ENCODE measurements around the gene SELPLG. TPM values are rescaled to one million over a fixed set of nuclear protein-coding genes. Genes with fewer than 3 reads are reported as not detected.

SELPLG gene
- total RNA-seq, 3 donors from 2014 or later (not counting 1 experiment from before 2014, with no cell fraction given) = 179 to 201 (median 201) TPM

DNA sequence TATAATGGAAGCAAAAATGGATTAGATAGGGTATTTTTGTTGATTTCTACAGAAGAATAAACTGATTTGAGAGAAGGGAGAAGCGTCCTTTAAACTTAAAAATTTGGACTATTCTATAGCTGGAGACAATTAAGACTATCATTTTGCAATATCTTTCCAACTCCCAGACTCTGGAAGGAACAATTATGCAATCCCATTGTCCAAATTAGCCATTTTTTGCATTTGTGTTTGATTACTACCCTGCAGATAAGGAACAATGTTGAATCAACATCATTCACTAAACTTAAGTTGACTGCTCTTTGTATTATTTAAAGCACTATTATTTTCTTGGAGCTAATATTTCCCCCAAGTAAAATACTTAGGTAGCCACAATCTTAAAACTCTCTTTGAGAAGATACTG is 34.8 kb upstream of the SELPLG start:
- H3K4me3 Mint-ChIP-seq = no peak overlapping the region
- no peaks in the 10 kb centered on the region for H3K36me3 Mint-ChIP-seq
- peaks cover 6% of the 10 kb centered on the region for H3K4me1 ChIP-seq (ENCODE audit: control insufficient read depth, insufficient read depth, low read length)
- ATAC-seq (no peak), DNase-seq (no peak)
- H3K4me1 Mint-ChIP-seq = peaks cover 5 to 15% of the 10 kb centered on the region in 2 donors
- no peaks in the 10 kb centered on the region for H3K36me3 ChIP-seq (ENCODE audit: control insufficient read depth, insufficient read depth, low read length)
- no peaks in the 10 kb centered on the region for H3K9me3 Mint-ChIP-seq
- intact Hi-C loops (cut with micrococcal nuclease) = no loop called here
- H3K9me3 ChIP-seq (ENCODE audit: control insufficient read depth, insufficient read depth, low read length) = no peaks in the 10 kb centered on the region
- H3K27ac ChIP-seq (ENCODE audit: low read length) = no peak overlapping the region
- WGBS (ENCODE audit: insufficient coverage) = no CpG with 5 or more reads among the region's 1 CpG
- H3K27ac Mint-ChIP-seq = no peak overlapping the region
- H3K27me3 Mint-ChIP-seq (ENCODE audit: low read depth in 2 of 2) = no peaks in the 10 kb centered on the region
- TF ChIP-seq, protein P1, sequence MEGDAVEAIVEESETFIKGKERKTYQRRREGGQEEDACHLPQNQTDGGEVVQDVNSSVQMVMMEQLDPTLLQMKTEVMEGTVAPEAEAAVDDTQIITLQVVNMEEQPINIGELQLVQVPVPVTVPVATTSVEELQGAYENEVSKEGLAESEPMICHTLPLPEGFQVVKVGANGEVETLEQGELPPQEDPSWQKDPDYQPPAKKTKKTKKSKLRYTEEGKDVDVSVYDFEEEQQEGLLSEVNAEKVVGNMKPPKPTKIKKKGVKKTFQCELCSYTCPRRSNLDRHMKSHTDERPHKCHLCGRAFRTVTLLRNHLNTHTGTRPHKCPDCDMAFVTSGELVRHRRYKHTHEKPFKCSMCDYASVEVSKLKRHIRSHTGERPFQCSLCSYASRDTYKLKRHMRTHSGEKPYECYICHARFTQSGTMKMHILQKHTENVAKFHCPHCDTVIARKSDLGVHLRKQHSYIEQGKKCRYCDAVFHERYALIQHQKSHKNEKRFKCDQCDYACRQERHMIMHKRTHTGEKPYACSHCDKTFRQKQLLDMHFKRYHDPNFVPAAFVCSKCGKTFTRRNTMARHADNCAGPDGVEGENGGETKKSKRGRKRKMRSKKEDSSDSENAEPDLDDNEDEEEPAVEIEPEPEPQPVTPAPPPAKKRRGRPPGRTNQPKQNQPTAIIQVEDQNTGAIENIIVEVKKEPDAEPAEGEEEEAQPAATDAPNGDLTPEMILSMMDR (IDR thresholded peaks at IDR 0.05) = no peak
- H3K27me3 ChIP-seq (ENCODE audit: control insufficient read depth, insufficient read depth, low read length) = no peaks in the 10 kb centered on the region
- no peak overlapping the region for H3K4me3 ChIP-seq (ENCODE audit: low read length)

DNA sequence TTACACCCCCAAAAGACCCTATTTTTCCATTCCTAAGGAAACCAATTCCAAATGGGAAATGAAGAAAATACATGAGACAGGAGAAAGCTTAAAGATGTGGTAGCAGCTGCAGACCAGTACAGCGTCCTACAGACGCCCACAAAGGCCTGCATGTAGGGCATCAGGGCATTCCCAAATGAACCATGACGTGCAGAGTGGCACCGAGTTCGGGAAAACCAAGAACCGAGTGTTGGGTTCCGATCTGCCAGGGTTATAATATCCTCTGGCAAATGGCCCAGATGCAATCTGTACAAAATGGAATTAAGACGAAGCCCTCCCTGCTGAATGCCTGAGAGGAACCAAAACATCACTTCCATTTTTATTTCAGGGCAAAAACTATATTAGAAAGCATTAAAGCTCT is 34.4 kb upstream of the SELPLG start:
- Mint-ChIP-seq H3K4me1 (peaks cover 5 to 15% of the 10 kb centered on the region in 2 donors), H3K27me3 (ENCODE audit: low read depth in 2 of 2) (no peaks in the 10 kb centered on the region), H3K9me3 (no peaks in the 10 kb centered on the region), H3K4me3 (no peak overlapping the region), H3K27ac (no peak overlapping the region), H3K36me3 (no peaks in the 10 kb centered on the region)
- H3K27me3 ChIP-seq (ENCODE audit: control insufficient read depth, insufficient read depth, low read length) = no peaks in the 10 kb centered on the region
- TF ChIP-seq, protein P1 (IDR thresholded peaks at IDR 0.05) = no peak
- H3K4me1 ChIP-seq (ENCODE audit: control insufficient read depth, insufficient read depth, low read length) = peaks cover 6% of the 10 kb centered on the region
- WGBS (ENCODE audit: insufficient coverage) = 95% methylated on average over 8 of the region's 8 CpGs
- no peak for ATAC-seq
- H3K4me3 ChIP-seq (ENCODE audit: low read length) = no peak overlapping the region
- no peaks in the 10 kb centered on the region for H3K9me3 ChIP-seq (ENCODE audit: control insufficient read depth, insufficient read depth, low read length)
- no peak overlapping the region for H3K27ac ChIP-seq (ENCODE audit: low read length)
- intact Hi-C loops (cut with micrococcal nuclease) = no loop called here
- no peak for DNase-seq
- no peaks in the 10 kb centered on the region for H3K36me3 ChIP-seq (ENCODE audit: control insufficient read depth, insufficient read depth, low read length)

DNA sequence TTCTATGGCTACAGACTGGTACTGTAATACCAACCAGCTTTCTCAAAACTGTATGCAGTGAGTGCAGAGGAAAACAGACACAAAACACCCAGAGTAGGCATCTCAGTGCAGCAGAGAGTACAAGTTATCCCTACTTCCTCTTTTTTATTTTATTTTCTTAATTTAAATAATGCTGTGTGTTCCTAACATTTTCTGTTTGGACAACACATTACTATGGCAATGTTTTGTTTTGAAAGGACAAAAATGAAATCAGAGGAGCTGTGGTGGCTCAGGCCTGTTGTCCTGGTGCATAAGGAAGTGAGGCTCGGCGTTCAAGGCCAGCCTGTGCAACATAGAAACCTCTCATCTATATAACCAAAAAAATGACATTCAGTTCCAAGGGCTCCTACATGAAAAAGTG is 33.7 kb upstream of the SELPLG start:
- Histone ChIP-seq H3K4me3 (ENCODE audit: low read length) (no peak overlapping the region), H3K27me3 (ENCODE audit: control insufficient read depth, insufficient read depth, low read length) (no peaks in the 10 kb centered on the region), H3K4me1 (ENCODE audit: control insufficient read depth, insufficient read depth, low read length) (peaks cover 6% of the 10 kb centered on the region), H3K9me3 (ENCODE audit: control insufficient read depth, insufficient read depth, low read length) (no peaks in the 10 kb centered on the region), H3K27ac (ENCODE audit: low read length) (no peak overlapping the region), H3K36me3 (ENCODE audit: control insufficient read depth, insufficient read depth, low read length) (no peaks in the 10 kb centered on the region)
- no peak overlapping the region for H3K27ac Mint-ChIP-seq
- DNase-seq (no peak), ATAC-seq (no peak)
- no peaks in the 10 kb centered on the region for H3K27me3 Mint-ChIP-seq (ENCODE audit: low read depth in 2 of 2)
- no peaks in the 10 kb centered on the region for H3K9me3 Mint-ChIP-seq
- peaks cover 5 to 15% of the 10 kb centered on the region in 2 donors for H3K4me1 Mint-ChIP-seq
- H3K4me3 Mint-ChIP-seq = no peak overlapping the region
- 56% methylated on average over 2 of the region's 2 CpGs for WGBS (ENCODE audit: insufficient coverage)
- TF ChIP-seq, protein P1 (IDR thresholded peaks at IDR 0.05) = no peak
- intact Hi-C loops (cut with micrococcal nuclease) = no loop called here
- no peaks in the 10 kb centered on the region for H3K36me3 Mint-ChIP-seq

DNA sequence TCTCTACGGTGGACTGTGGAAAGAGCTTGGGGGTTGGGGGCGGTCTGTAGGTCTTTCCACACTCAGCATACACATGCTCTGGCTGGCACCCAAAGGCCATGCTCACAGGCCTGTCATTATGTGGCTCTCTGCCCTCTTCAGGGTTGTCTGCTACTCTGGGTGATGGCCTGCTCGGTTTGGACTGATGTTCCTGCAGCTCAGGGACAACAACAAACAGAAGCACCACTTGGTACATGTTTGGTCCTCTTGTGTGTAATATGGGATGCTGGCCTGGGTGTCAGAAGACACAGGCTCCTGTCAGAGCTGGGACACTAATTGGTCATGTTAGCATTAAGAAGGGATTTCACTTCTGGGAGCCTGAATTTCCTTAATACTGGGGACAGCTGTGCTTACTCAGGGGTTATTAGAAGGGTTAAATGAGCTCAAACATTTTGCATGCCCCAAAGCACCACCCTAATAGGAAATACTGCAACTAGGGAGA is 32.7 kb upstream of the SELPLG start:
- 82% methylated on average over 3 of the region's 3 CpGs for WGBS (ENCODE audit: insufficient coverage)

More for the DNA sequence above, 32.7 kb upstream of the SELPLG start:
- Mint-ChIP-seq H3K9me3 (no peaks in the 10 kb centered on the region), H3K27ac (no peak overlapping the region), H3K27me3 (ENCODE audit: low read depth in 2 of 2) (no peaks in the 10 kb centered on the region), H3K4me3 (no peak overlapping the region), H3K36me3 (no peaks in the 10 kb centered on the region), H3K4me1 (peaks cover 5 to 15% of the 10 kb centered on the region in 2 donors)
- Histone ChIP-seq H3K4me3 (ENCODE audit: low read length) (no peak overlapping the region), H3K36me3 (ENCODE audit: control insufficient read depth, insufficient read depth, low read length) (no peaks in the 10 kb centered on the region), H3K27me3 (ENCODE audit: control insufficient read depth, insufficient read depth, low read length) (no peaks in the 10 kb centered on the region), H3K4me1 (ENCODE audit: control insufficient read depth, insufficient read depth, low read length) (peaks cover 6% of the 10 kb centered on the region), H3K9me3 (ENCODE audit: control insufficient read depth, insufficient read depth, low read length) (no peaks in the 10 kb centered on the region), H3K27ac (ENCODE audit: low read length) (no peak overlapping the region)
- ATAC-seq = no peak
- intact Hi-C loops (cut with micrococcal nuclease) = no loop called here
- TF ChIP-seq, protein P1 (IDR thresholded peaks at IDR 0.05) = no peak
- DNase-seq = no peak
